NCI-H1694 treated with DMSO at 0.1 percent for 48 hours (cell line): ENCODE results near the gene OR6K3.
"Not testable (repeated sequence)": the region's sequence is repeated elsewhere in the genome, so short reads cannot be mapped to it uniquely, and the experiment has no call there.

ENCODE experiments used
- DNase-seq: peaks from one replicate; lab custom pipeline; 2025; lab: John Stamatoyannopoulos, UW

The OR6K3 gene, protein sequence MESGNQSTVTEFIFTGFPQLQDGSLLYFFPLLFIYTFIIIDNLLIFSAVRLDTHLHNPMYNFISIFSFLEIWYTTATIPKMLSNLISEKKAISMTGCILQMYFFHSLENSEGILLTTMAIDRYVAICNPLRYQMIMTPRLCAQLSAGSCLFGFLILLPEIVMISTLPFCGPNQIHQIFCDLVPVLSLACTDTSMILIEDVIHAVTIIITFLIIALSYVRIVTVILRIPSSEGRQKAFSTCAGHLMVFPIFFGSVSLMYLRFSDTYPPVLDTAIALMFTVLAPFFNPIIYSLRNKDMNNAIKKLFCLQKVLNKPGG

DNA sequence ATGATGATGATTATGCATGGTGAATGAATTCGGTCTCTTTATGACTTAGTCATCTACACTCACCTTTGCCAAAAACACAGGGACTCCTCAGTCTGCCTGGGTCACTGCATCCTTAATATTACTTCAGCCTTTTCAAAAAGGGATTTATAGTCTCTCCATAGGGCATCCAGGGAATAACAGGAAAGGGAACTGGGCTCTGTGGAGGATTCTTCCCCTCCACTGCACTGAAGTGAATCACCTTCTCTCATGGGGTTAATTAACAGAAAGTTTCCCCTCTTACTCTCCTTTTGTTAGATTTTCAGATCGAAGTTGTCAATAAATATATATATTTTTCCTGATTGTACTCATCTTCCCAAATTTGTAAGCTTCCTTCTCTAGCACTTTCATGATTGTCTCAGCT is at the start of gene OR6K3:
OR6K3 (minus strand) TSS at position 101 of the 400 bp plus-strand sequence. CDS start 2,605 bp downstream, outside the sequence.
- no peak for DNase-seq

DNA sequence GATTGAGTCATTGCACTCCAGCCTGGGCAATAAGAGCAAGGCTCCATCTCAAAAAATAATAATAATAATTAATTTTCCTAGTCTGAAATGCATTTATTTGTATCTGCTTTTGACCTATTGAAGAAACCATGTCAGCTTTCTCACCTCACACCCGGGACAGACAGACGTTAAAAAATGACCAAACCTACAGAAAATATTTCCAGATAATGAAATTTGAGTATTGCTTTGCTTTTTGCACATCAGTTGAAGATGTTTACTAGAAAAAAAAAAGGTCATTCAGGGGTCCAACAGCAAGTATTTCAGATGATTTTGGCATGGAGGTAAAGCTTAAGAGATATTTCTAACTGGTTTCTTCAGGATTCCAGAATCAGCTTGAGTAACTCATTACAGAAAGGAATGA is 33.9 kb upstream of the OR6K3 start, which contains the start of gene OR6K6:
OR6K6 (plus strand) TSS at position 301 of the 400 bp plus-strand sequence. CDS start 168 bp downstream, outside the sequence.
- DNase-seq, result no peak

DNA sequence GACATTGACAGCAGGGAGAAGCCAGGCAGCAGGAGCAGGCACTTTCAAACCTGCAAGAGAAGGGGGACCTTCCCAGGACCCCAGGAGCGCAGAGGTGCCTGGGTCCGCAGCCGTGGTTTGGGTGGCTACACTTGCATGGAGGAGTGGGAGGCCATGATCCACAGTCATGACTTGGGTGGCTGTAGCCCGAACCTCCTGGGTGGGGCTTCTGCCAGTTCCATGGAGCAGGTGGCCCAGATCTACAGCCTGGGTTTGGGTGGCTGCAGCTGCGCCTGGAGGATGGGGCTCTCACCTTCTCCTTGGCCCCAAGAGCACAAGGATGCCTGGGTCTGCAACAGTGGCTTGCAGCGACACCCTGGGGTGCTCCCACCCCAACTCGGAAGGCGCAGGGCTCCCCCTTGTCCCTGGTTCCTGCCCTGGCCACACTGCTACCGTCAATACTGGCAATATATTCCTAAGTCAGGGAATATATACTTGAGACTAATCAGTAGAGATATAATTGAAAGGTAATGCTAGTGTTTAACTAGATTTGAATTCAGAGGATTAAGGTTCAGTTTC is 31.7 kb upstream of the OR6K3 start:
- no peak for DNase-seq

DNA sequence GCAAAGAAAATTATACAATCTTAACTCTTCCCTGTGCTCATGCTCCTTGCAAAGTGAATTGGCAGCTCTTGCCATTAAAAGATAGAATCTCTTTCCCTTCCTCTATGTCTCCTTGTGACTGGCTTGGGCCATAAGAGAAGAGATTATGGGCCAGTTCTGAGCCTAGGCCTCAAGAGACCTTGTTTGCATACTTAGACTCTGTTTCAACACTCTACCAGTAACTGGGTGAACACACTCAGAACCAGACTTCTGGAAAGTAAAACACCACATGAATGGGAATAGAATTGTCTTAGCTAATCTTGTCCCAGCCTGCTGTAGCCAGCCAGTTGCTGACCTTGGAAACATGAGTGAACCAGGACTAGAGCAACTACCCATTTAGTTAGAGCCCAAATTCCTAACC is 15.3 kb upstream of the OR6K3 start:
- no peak for DNase-seq

DNA sequence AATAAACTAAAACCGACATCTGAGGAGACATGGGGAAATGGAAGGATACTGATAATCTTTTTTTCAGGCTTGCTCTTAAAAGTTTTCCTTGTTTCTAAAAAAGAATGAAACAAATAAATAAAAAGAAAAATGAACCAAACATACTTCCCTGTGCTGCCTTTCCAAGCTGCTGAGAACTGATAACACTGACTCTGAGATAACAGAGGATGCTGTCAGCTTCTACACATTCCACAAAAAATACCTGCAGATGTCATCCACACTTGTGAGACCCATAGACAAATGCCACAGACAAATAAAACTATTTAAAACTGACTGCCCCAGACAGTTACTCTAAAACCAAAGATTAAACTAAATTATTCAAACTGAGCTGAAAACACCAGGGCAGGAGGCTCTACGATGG is 12.0 kb upstream of the OR6K3 start:
- no peak for DNase-seq

DNA sequence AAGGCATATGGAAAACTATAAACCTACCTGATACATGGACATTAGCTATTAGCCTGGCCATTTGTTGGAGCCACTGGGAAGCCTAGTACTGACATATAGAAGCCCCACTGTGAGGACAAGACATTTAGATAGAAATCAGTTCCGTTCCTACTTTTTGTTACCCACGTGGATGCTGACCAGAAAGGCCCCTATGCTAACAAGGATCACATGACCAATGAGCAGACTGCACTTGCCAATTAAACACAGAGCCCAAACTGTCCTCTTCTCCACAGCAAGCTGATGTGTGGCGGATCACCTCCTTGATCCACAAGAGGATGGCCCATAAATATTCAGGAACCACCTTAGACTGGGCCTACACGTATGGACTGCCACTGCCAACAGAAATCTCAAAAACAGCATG is 11.2 kb upstream of the OR6K3 start:
- DNase-seq, result no peak

DNA sequence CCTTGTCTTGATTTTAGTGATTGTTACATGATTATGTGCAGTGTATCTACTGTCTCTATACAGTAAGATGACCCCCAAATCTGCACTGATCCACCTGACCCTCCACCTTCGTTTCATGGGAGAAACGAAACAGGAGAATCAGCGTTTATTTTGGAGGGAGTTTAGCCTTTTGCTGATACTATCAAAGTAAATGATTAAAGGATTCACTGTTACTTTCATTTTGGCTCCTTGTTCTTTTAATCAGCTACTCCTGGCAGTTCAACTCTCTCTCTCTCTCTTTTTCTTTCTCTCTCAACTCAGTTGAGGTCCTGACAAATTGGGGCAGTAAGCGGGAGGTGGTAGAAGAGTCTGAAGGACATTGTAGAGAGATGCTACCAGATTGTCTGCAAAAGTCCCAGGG is 9.9 kb upstream of the OR6K3 start:
- no peak for DNase-seq

DNA sequence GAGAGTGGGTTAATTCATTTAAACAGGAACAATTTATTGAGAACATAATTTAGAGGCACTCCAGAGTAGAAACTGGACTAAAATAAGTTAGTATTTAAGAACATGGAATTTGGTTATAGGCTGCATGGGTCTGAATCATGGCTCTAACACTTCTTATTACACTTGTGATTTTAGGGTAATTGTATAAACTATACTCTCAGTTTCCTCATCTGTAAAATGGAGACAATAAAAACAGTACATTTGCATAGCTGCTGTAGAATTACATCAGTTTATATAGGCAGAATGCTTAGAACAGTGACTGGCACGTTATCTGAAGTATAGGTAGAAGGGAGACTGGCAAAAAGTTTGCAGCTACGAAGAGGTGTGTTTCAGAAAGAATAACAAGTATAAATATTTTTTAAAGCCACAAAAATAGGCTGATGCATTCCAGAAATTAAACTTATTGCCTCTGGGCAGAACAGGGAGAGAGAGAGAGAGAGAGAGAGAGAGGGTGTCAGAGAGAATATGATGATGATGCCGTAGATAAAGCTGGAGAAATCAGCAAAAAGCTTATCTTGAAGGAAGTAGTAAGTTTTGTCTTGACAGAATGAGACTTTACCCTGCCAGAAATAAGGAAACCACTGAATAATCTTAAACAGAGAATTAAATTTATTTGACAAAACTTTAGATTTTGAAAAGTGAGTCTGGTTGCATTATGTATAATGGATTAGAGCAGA is 8.1 kb upstream of the OR6K3 start:
- DNase-seq, result no peak

DNA sequence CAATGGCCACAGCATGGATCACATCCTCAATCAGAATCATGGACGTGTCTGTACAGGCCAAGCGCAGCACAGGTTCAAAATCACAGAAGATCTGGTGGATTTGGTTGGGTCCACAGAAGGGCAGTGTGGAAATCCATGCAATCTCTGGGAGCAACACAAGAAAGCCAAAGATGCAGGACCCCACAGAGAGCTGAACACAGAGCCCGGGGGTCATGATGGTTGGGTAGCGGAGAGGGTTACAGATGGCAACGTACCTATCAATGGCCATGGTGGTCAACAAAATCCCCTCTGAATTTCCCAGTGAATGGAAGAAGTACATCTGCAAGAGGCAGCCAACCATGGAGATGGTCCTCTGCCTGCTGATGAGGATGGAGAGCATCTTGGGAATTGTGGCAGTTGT is 3.9 kb upstream of the OR6K3 start:
- DNase-seq, result no peak

DNA sequence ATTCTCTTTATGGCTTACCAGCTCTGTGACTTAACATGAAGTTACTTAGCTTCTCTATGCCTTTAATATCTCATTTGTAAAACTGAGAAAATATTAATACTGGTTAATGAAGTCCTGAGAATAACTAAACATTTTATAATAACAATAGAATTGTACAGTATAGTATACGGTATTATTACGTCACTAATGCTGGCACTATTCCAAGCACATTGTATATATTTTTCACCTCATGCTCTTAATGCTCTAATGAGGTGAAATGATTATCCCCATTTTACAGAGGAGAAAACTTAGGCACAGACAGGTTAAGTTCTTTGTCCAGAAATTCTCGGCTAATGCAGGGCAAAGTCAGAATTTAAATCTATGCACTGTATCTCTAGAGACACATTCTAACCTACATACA is 856 bp downstream of the OR6K3 start:
- no peak for DNase-seq

DNA sequence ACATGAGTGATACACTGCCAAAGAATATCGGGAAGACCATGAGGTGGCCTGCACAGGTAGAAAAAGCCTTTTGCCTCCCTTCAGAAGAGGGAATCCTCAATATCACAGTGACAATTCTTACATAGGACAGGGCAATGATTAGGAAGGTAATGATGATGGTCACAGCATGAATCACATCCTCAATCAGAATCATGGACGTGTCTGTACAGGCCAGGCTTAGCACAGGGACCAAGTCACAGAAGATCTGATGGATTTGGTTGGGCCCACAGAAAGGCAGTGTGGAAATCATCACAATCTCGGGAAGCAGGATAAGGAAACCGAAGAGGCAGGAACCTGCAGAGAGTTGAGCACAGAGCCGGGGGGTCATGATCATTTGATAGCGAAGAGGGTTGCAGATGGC is 3.2 kb downstream of the OR6K3 start:
- no peak for DNase-seq

DNA sequence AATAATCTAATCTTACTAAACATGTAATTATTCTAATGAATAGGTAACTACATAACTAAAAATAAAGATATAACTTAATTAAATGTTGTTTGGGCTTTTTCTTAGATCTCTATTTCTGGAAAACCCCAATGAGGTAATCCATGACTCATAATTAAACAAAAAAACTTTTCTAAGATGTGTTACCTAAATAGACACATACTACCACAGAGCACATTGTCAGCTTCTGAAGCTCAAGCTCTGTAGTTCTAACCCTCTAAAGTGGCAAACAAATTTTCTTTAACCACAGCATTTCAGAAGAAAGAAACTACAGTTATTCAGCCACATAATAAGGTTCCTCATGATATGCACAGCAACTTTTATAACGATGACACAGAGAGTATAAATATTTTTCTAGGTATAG is 4.2 kb downstream of the OR6K3 start:
- no peak for DNase-seq

DNA sequence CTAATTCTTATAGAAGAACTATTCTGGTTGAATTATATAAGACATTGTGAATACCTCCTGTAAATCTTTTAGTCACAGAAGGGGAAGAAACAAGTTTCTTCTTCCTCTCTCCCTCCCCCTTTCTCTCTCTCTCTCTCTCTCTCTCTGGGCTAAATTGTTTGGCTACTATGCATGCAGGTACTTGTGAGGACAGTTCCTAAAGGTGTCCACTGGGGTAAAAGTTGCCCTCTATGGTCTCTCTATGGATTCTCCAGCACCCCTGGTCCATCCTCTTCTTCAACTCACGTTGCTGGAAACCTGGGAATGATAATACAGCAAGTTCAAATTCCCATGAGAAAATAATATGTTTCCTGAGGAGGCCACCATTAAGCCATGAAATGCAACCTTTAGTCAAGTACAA is 5.8 kb downstream of the OR6K3 start:
- DNase-seq, result no peak

DNA sequence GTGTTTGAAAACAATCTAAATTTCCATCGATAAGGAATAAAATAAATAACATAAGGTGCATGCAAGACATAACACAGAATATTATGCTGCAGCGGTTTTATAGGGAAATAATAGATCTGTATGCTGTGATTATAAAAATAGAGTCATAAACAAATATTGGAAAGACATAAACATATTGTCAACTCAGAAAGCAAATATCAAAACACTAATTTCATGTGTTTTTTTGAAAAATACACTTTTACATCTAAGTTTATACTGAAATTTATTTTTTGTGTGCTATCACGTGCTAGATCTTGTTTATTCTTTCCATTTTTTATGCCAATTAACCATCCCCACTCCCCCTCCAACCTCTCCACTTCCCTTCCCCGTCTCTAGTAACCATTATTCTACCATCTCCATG is 9.4 kb downstream of the OR6K3 start:
- no peak for DNase-seq

DNA sequence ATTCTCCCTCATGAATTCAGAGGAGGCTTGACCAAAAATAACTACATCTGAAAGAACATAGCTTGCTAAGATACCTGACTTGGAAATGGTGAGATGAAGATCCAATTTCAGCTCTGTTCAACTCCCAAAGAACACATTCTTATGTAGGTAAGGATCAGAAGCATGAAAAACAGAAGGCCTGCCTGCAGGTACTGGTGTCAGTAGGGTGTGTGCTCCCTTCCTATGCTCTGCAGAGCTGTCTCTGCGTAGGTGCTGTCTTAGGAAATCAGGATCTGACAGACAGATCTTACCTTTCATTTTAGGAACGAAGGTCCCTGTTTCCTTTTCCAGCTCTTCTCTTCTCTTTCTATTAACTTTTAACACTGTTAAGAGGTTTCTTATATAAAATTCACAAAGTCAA is 14.4 kb downstream of the OR6K3 start:
- DNase-seq, result no peak

DNA sequence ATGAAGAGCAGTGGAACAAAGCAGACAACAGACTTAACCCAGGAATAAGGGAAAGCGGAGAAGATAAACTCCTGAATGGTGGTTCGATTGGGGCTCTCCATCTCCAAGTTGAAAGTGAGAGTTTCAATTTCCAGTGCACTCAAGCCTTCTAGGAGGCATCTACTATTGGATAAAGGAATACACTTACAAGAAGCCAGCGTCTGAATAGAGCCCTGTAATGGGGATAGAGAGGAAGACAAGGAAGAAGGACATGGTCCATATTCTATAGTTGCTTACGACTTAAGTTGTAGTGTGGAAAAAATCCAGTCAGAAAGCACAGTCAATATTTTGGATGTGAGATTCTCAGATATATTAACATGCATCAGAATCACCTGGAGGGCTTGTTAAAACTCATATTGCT is 20.0 kb downstream of the OR6K3 start, which contains the start of gene OR6K2:
OR6K2 (minus strand) TSS at position 101 of the 400 bp plus-strand sequence; CDS start at position 101, 0 bp downstream.
- DNase-seq, result no peak

DNA sequence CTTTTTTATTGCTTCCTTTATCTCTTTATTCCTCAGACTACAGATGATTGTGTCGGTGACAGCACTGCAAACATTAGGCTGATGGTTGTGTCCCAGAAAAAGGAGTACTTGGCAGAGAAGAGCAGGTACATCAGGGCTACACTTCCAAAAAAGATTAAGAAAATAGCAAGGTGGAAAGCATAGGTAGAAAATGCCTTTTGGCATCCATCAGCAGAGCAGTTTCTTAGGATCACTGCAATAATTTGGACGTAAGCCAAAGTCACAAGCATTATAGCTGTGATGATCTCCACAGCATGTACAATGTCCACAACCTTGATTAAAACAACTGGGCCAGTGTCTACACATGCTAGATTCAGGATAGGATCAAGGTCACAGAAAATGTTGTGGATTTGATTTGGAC is 25.9 kb downstream of the OR6K3 start:
- DNase-seq, result no peak

DNA sequence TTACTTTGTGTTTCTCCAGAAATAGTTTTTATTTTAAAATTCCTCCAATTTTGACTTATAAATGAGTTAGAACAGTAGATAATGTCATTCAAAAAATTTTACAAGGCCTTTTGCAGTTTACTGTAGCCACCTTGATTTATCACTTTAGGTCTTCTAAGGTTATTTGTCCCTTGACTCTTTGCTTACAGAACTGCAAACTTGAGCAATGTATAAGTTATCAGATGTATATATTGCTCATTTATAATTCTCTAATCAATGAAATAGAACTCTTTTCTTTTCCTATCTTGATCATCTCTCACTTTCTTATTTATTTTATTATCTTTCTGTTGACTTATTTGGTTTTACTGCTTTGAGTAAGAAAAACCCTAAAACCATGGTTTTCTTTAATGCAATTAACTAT is 28.2 kb downstream of the OR6K3 start:
- no peak for DNase-seq

DNA sequence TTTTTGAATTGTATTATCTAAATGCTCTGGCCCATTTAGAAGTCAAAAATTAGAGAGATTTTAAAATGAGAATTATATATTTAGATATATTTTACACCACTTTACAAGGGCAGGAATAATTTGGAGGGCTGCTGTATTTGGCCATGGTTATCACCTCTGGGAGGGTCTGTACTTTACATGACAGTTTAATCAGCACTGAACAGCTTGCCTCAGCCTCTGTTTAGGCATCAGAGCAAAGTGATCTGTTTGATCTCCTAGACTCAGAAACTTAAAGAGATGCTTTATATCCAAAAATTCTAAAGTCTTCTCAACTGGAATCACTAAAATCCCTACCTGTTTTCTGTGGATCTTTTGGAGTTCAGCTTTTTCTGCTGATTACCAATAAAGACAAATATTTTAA is 28.6 kb downstream of the OR6K3 start:
- DNase-seq, result no peak

DNA sequence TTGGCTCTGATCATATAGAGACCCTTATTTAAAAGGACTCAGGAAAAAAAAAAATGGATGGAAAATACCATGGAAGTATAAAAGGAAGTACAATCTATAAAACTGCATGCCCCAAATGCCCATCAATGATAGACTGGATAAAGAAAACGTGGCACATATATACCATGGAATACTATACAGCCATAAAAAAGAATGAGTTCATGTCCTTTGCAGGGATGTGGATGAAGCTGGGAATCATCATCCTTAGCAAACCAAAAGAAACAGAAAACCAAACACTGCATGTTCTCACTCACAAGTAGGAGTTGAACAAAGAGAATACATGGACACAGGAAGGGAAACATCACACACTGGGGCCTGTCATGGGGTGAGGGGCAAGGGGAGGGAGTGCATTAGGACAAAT is 29.4 kb downstream of the OR6K3 start:
- DNase-seq, result not testable (repeated sequence)

DNA sequence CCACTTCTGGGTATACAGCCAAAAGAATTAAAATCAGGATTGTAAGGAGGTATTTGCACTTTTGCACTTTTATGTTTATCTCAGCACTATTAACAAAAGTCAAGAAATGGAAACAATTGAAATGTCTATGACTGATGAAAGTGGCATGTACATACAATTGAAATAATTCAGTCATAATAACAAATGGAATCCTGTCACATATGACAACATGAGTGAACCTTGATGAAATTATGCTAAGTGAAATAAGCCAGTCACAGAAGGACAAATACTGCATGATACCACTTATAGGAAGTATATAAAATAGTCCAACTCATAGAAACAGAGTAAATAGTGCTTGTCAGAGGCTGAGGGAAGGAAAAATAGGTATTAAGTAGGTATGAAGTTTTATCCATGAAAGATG is 30.6 kb downstream of the OR6K3 start:
- no peak for DNase-seq

DNA sequence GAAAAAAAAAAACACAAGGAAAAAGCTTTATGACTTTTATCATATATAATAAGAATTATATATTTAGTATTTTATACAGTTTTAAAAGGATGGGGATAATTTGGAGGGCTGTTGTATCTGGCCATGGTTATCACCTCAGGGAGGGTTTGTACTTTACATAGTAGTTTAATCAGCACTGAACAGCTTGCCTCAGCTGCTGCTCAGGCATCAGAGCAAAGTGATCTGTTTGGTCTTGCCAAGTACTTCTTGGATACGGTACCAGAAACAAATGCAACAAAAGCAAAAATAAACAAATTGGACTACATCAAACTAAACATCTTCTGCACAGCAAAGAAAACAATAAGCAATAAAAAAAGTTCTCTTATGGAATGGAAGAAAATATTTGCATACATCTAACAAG is 31.4 kb downstream of the OR6K3 start:
- DNase-seq, result no peak

DNA sequence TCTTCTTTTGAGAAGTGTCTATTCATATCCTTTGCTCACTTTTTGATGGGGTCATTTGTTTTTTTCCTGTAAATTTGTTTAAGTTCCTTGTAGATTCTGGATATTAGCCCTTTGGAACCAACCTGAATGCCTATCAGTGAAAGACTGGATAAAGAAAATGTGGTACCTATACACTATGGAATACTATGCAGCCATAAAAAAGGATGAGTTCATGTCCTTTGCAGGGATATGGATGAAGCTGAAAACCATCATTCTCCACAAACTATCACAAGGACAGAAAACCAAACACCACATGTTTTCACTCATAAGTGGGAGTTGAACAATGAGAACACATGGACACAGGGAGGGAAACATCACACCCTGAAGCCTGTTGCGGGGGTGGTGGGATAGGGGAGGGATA is 32.2 kb downstream of the OR6K3 start:
- not testable (repeated sequence) for DNase-seq
